GM12878 (cell line): ENCODE data around the gene TPPP3. TPM values are rescaled to one million over a fixed set of nuclear protein-coding genes. Genes with fewer than 3 reads are reported as not detected.

ENCODE experiments used
- BMI1 ChIP-seq: fragments of 450-650 bp; IDR thresholded peaks from 2 replicates; pipeline ENCODE4 v1.6.1; 2016; ENCODE audit warnings: mild to moderate bottlenecking, moderate library complexity, borderline replicate concordance
- BRCA1 ChIP-seq: IDR thresholded peaks from 2 replicates; pipeline ENCODE4 v1.6.1; 2011; ENCODE audit warnings: low read depth, low read length, improper control_type of control experiment
- CREM ChIP-seq: IDR thresholded peaks from 2 replicates; pipeline ENCODE4 v1.6.1; 2014; ENCODE audit warnings: antibody characterized with exemption, low read depth
- EED ChIP-seq: sonication (generic); IDR thresholded peaks from 2 replicates; pipeline ENCODE4 v1.6.1; 2016; ENCODE audit warnings: antibody characterized with exemption, low read depth
- TCF7 ChIP-seq: IDR thresholded peaks from 2 replicates; pipeline ENCODE4 v1.6.1; 2014; ENCODE audit warnings: antibody characterized with exemption, borderline replicate concordance
- polyA plus RNA-seq, 11 experiments: library from polyadenylated mRNA; depleted of rRNA in 4 of 11; unstranded in 6 of 11; stranded (reverse) in 5 of 11; fragments of >200 nt; fragmentation: Nextera tagmentation in 4 of 11; fragmentation: Illumina TruSeq in 1 of 11; extraction: Ambion mirVana in 4 of 11; extraction: Trizol in 1 of 11; gene quantifications; 1 replicate in 1 of 11; 2 replicates in 10 of 11; pipeline versions ENCODE4 v1.2.1 to v1.2.3, GENCODE V29; 2011 to 2016; ENCODE audit warnings: inconsistent platforms in 2 of 11, missing spikeins in 2 of 11, low read depth in 1 of 11
- total RNA-seq, 4 experiments: library from RNA; depleted of rRNA in 3 of 4; stranded (reverse); fragments of >200 nt in 3 of 4; fragmentation: Illumina TruSeq in 1 of 4; extraction: Trizol in 1 of 4; gene quantifications; 2 replicates each; pipeline versions ENCODE4 v1.2.1 to v1.2.3, GENCODE V29; 2013 to 2021
- TF ChIP-seq, protein P1 (sequence below), 3 experiments: IDR thresholded peaks in 2 of 3; conservative IDR thresholded peaks in 1 of 3; 2 replicates each; pipeline ENCODE4 v1.5.1; 2011; ENCODE audit warnings: low read depth in 3 of 3, low read length in 3 of 3, mild to moderate bottlenecking in 3 of 3, control low read depth in 2 of 3, moderate library complexity in 2 of 3, inconsistent platforms in 1 of 3, mixed read lengths in 1 of 3; ENCODE audit not compliant: control insufficient read depth in 2 of 3, insufficient read depth in 1 of 3; ENCODE audit errors: extremely low read depth in 1 of 3
- TF ChIP-seq, protein P2 (sequence below): IDR thresholded peaks from 2 replicates; pipeline ENCODE4 v1.6.1; 2011; ENCODE audit warnings: borderline replicate concordance, low read depth, mild to moderate bottlenecking, moderate library complexity, low read length; ENCODE audit not compliant: insufficient read depth, poor library complexity, severe bottlenecking
- TF ChIP-seq, protein P3 (sequence below): IDR thresholded peaks from 2 replicates; pipeline ENCODE4 v1.6.1; 2011; ENCODE audit warnings: low read depth, mild to moderate bottlenecking, low read length, moderate library complexity, borderline replicate concordance; ENCODE audit errors: extremely low read depth

The TPPP3 gene
- total and polyA plus RNA-seq, 10 of the 15 experiments (the other 5 are each of a cell fraction or from before 2014, with no cell fraction given) = 0.14 TPM; not detected in 9

DNA sequence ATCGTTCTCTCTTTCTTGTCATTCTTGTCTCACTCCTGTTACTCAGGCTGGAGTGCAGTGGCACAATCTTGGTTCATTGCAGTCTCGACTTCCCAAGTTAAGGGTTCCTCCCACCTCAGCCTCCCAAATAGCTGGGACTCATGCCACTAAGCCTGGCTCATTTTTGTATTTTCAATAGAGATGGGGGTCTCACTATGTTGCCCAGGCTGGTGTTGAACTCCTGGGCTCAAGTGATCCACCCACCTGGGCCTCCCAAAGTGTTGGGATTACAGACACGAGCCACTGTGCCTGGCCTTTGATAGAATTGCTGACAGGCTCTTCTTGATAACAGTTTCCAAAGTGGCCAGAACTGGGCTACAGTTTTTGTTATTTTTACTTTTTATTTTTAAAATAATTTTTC lies 32.3 kb downstream of the TPPP3 start (continued):
- TF ChIP-seq, protein P1, sequence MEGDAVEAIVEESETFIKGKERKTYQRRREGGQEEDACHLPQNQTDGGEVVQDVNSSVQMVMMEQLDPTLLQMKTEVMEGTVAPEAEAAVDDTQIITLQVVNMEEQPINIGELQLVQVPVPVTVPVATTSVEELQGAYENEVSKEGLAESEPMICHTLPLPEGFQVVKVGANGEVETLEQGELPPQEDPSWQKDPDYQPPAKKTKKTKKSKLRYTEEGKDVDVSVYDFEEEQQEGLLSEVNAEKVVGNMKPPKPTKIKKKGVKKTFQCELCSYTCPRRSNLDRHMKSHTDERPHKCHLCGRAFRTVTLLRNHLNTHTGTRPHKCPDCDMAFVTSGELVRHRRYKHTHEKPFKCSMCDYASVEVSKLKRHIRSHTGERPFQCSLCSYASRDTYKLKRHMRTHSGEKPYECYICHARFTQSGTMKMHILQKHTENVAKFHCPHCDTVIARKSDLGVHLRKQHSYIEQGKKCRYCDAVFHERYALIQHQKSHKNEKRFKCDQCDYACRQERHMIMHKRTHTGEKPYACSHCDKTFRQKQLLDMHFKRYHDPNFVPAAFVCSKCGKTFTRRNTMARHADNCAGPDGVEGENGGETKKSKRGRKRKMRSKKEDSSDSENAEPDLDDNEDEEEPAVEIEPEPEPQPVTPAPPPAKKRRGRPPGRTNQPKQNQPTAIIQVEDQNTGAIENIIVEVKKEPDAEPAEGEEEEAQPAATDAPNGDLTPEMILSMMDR (IDR thresholded peaks at IDR 0.05 in 2 of 3, conservative IDR thresholded peaks at IDR 0.05 in 1 of 3; ENCODE audit: control insufficient read depth in 2 of 3, extremely low read depth in 1 of 3, insufficient read depth in 1 of 3, low read depth in 3 of 3, low read length in 3 of 3) = no peak
- TF ChIP-seq, protein P2, sequence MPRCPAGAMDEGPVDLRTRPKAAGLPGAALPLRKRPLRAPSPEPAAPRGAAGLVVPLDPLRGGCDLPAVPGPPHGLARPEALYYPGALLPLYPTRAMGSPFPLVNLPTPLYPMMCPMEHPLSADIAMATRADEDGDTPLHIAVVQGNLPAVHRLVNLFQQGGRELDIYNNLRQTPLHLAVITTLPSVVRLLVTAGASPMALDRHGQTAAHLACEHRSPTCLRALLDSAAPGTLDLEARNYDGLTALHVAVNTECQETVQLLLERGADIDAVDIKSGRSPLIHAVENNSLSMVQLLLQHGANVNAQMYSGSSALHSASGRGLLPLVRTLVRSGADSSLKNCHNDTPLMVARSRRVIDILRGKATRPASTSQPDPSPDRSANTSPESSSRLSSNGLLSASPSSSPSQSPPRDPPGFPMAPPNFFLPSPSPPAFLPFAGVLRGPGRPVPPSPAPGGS = no peak
- no peak for TF ChIP-seq BMI1
- TF ChIP-seq, protein P3, sequence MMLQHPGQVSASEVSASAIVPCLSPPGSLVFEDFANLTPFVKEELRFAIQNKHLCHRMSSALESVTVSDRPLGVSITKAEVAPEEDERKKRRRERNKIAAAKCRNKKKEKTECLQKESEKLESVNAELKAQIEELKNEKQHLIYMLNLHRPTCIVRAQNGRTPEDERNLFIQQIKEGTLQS = no peak
- no peak for TF ChIP-seq EED
- TF ChIP-seq CREM = no peak
- no peak for TF ChIP-seq TCF7
- TF ChIP-seq BRCA1 = no peak
- TF ChIP-seq, all 136 proteins: peak for 0
